Body of pancreas (tissue), 4 donors: ENCODE results near the gene PLA2G2C.

Experiments used
- POLR2A ChIP-seq, 3 donors: fragments of 450-650 bp; IDR thresholded peaks; one replicate each; pipeline ENCODE4 v1.6.1; 2016; ENCODE audit warnings: antibody characterized with exemption in 3 of 3, mild to moderate bottlenecking in 2 of 3
- TF ChIP-seq, protein P1 (sequence below), 7 experiments: fragments of 450-650 bp in 4 of 7; fragments of 200-600 bp in 3 of 7; sonication (generic) in 3 of 7; IDR thresholded peaks; one replicate each; pipeline ENCODE4 v1.5.1; 2016 to 2019; ENCODE audit warnings: antibody characterized with exemption in 7 of 7

DNA sequence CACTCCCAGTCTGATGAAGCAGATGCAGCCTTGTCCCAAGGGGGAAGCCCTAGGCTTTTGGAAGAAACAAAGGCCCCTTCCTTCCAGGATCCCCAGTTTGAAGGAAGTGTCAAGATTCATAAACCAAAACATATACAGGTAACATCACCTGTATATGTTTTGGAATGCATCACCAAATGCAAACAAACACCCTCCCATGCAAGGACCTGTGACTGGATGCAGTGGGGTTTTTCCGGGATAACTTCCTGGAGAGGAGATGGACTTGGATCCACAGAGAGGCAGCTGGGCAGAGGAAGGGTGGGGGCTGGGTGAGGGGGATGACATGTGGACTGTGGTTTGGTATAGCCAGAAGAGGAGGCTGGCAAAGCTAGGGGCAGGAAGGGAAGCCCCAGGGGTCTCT is 48.7 kb downstream of the PLA2G2C start:
- TF ChIP-seq, protein P1, sequence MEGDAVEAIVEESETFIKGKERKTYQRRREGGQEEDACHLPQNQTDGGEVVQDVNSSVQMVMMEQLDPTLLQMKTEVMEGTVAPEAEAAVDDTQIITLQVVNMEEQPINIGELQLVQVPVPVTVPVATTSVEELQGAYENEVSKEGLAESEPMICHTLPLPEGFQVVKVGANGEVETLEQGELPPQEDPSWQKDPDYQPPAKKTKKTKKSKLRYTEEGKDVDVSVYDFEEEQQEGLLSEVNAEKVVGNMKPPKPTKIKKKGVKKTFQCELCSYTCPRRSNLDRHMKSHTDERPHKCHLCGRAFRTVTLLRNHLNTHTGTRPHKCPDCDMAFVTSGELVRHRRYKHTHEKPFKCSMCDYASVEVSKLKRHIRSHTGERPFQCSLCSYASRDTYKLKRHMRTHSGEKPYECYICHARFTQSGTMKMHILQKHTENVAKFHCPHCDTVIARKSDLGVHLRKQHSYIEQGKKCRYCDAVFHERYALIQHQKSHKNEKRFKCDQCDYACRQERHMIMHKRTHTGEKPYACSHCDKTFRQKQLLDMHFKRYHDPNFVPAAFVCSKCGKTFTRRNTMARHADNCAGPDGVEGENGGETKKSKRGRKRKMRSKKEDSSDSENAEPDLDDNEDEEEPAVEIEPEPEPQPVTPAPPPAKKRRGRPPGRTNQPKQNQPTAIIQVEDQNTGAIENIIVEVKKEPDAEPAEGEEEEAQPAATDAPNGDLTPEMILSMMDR (IDR thresholded peaks at IDR 0.05): no peak
- no peak for TF ChIP-seq POLR2A (IDR thresholded peaks at IDR 0.05)
